Calu3 (cell line): Measurements from ENCODE around the gene SLC27A5. TPM values are rescaled to one million over a fixed set of nuclear protein-coding genes. Genes with fewer than 3 reads are reported as not detected.

ENCODE experiments used
- BruUV-seq: library from RNA; stranded (reverse); fragments of 400-500 nt; replicated peaks from 2 replicates; lab custom pipeline; 2021; lab: Mats Ljungman, UMichigan
- CTCF ChIA-PET: fragments of 300-600 bp; sonication (Branson Sonifier 250); formaldehyde crosslinking; loops from one replicate; lab custom pipeline; 2022; ENCODE audit warnings: antibody characterized with exemption; lab: Charles Lee
- DNase-seq: peaks from one replicate; pipeline ENCODE4 v3.0.0; 2022
- H3K27ac Mint-ChIP-seq: one replicate; pipeline ENCODE4 v1.8.0; 2022; ENCODE audit warnings: mixed read lengths; ENCODE audit not compliant: unreplicated experiment
- H3K27me3 Mint-ChIP-seq: one replicate; pipeline ENCODE4 v1.8.0; 2022; ENCODE audit warnings: mixed read lengths; ENCODE audit not compliant: unreplicated experiment
- H3K36me3 Mint-ChIP-seq: one replicate; pipeline ENCODE4 v1.8.0; 2022; ENCODE audit warnings: mild to moderate bottlenecking, moderate library complexity, mixed read lengths; ENCODE audit not compliant: insufficient read depth, unreplicated experiment
- H3K4me1 Mint-ChIP-seq: one replicate; pipeline ENCODE4 v1.8.0; 2022; ENCODE audit warnings: mild to moderate bottlenecking, low read depth, mixed read lengths; ENCODE audit not compliant: unreplicated experiment
- H3K4me3 Mint-ChIP-seq: one replicate; pipeline ENCODE4 v1.8.0; 2022; ENCODE audit warnings: mild to moderate bottlenecking, low read depth, moderate library complexity, mixed read lengths; ENCODE audit not compliant: unreplicated experiment
- H3K9me3 Mint-ChIP-seq: one replicate; pipeline ENCODE4 v1.8.0; 2022; ENCODE audit warnings: low read depth, mixed read lengths; ENCODE audit not compliant: unreplicated experiment
- CTCF ChIP-seq: fragments of 200-600 bp; IDR thresholded peaks from one replicate; pipeline ENCODE4 v1.8.0; 2022; ENCODE audit warnings: antibody characterized with exemption; ENCODE audit not compliant: unreplicated experiment
- intact Hi-C: fragments of 100-400 bp; cut with micrococcal nuclease; formaldehyde crosslinking; loops from one replicate; pipeline ENCODE4 v1.10.0; 2022; ENCODE audit not compliant: unreplicated experiment
- total RNA-seq: library from RNA; stranded (reverse); gene quantifications from 2 replicates; pipeline ENCODE4 v1.2.3, GENCODE V29; 2022

The SLC27A5 gene
- total RNA-seq, 1 experiment from 2014 or later: 3.7 TPM

GRCh38 chr19:58480831-58481230 is 31.0 kb downstream of the SLC27A5 start:
- H3K36me3 Mint-ChIP-seq: peaks cover 32% of the 10 kb centered on the region
- no peaks in the 10 kb centered on the region for H3K9me3 Mint-ChIP-seq
- CTCF ChIA-PET: no interaction called here
- H3K4me1 Mint-ChIP-seq: peaks cover 9% of the 10 kb centered on the region
- DNase-seq: no peak
- intact Hi-C loops: no loop called here
- H3K4me3 Mint-ChIP-seq: no peak overlapping the region
- no peak for TF ChIP-seq CTCF
- no TSS peak for BruUV-seq
- no peaks in the 10 kb centered on the region for H3K27me3 Mint-ChIP-seq
- no peak overlapping the region for H3K27ac Mint-ChIP-seq

- Mint-ChIP-seq H3K4me3 (no peak overlapping the region), H3K4me1 (peaks cover 9% of the 10 kb centered on the region), H3K27me3 (no peaks in the 10 kb centered on the region), H3K27ac (no peak overlapping the region), H3K9me3 (no peaks in the 10 kb centered on the region), H3K36me3 (peaks cover 36% of the 10 kb centered on the region)
- CTCF ChIA-PET: no interaction called here
- DNase-seq: no peak
- TF ChIP-seq CTCF: no peak
- intact Hi-C loops: no loop called here
- no TSS peak for BruUV-seq
These were observed 31.3 kb downstream of the SLC27A5 start for GRCh38 chr19:58480481-58480830.

GRCh38 chr19:58479736-58480480 is 31.9 kb downstream of the SLC27A5 start:
- Mint-ChIP-seq H3K27me3 (no peaks in the 10 kb centered on the region), H3K4me1 (peaks cover 9% of the 10 kb centered on the region), H3K36me3 (peaks cover 41% of the 10 kb centered on the region), H3K27ac (no peak overlapping the region), H3K4me3 (no peak overlapping the region), H3K9me3 (no peaks in the 10 kb centered on the region)
- no TSS peak for BruUV-seq
- intact Hi-C loops: no loop called here
- no peak for TF ChIP-seq CTCF
- CTCF ChIA-PET: no interaction called here
- no peak for DNase-seq

GRCh38 chr19:58479303-58479702 is 32.5 kb downstream of the SLC27A5 start:
- intact Hi-C loops: no loop called here
- DNase-seq: no peak
- no peak overlapping the region for H3K27ac Mint-ChIP-seq

More at GRCh38 chr19:58479303-58479702, 32.5 kb downstream of the SLC27A5 start:
- peaks cover 48% of the 10 kb centered on the region for H3K36me3 Mint-ChIP-seq
- no peak for TF ChIP-seq CTCF
- no peaks in the 10 kb centered on the region for H3K27me3 Mint-ChIP-seq
- BruUV-seq: no TSS peak
- H3K4me3 Mint-ChIP-seq: no peak overlapping the region
- no peaks in the 10 kb centered on the region for H3K9me3 Mint-ChIP-seq
- CTCF ChIA-PET: no interaction called here
- peaks cover 9% of the 10 kb centered on the region for H3K4me1 Mint-ChIP-seq
